GM19455 (cell line): ENCODE measurements around the gene BPIFA2.

ENCODE experiments used
- ATAC-seq: cut with Tn5 transposase; IDR thresholded peaks from one replicate; pipeline ENCODE4 v1.9.1; 2021; ENCODE audit not compliant: unreplicated experiment

Gene BPIFA2

DNA sequence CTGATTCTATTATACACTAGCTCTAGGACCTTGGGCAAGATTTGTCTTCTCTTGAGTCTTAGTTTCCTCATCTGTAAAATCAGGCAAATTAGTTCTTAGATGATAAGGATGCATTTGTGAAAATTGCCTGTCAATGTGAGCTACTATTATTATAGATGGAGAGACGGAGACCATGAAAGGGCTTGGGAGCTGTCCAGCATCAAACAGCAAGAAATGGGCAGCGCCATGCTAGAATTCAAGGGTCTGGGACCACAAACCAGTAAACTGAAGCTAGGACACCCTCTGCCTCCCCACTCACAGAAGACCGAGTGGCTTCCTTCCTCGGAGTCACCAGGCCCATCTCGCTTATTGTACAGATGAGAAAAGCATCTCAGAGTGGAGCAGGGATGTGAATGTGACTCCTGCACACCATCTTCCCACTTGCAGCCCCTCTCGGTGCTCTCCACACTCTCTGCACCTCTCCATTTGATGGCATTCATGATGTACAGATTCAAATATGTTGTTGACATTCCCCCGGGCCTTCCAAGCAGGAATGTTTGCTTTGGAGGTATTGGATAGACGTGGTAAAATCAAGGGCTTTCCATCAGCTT lies 25.0 kb downstream of the BPIFA2 start:
- ATAC-seq, result no peak

DNA sequence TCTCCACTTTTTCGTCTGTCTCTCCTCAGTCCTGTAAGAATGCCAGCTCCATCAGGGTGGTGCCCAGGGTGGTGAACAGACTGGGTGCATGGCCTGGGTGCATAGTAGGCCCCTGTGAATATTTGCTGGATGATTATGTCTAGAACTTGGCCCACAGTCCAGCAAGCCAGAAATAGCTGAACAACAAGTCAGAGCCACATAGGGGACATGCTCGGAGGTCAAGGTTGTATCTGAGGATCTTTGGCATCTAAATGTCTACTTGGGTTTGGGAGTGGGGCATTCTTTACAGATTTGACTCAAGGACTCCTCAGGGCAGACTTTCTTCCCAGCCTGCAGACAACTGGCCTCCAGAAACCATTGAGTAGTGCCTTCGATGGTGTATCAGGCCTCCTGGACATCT lies 31.1 kb downstream of the BPIFA2 start:
- ATAC-seq, result no peak

DNA sequence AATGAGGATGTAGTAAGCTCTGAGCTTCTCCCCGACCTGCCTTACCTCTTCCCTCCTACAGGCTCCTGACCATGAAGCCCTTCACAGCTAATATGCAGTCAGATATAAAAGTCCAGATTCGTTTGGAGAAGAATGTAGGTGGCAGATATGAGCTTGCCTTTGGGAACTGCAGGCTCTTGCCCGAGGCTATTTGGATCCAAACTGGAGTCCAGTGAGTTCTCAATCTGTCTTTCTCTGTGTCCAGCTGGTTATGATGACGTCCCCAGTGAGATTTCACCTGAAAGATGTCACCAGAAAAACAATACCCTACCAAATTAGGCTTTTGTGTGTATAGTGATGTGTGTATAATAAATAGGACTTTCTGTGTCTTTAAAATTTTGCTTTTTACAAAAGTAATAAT lies 34.5 kb downstream of the BPIFA2 start:
- no peak for ATAC-seq

DNA sequence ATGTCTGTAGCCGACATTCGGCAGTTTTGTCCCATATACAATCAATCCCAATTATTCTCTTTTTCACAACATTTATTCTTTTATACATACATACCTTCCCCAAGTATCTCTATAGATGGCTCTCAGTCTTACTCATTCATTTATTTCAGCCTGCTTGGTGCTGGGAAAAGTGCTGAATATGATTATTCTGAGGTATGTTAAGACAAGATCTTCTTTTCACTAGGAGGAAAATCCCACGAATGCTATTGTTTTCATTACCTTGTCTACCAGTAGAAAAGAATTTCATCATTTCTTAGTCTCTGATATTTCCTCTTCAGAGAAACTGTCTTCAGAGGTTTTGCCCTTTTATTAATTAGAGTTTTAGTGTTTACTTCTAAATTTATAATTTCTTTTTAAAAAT lies 35.5 kb downstream of the BPIFA2 start:
- ATAC-seq, result no peak

DNA sequence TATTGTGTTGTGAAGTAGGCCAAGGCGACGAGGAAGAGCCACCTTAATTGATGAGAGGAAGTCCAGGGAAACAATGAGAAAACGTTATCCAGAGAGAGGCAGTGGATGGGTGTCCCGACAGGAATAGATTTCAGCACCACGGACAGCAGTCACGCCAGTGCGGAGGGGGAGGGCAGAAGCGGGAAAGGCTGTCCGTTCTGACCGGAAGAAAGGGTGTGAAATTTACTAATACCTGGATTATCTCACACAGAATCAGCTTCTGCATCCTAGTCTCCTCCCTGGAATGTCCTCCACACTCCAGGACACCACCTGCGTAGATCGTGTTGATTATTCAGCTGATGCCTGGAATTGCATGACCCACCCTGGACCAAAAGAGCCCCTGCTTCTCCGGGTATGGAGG lies 41.8 kb downstream of the BPIFA2 start:
- ATAC-seq, result no peak

DNA sequence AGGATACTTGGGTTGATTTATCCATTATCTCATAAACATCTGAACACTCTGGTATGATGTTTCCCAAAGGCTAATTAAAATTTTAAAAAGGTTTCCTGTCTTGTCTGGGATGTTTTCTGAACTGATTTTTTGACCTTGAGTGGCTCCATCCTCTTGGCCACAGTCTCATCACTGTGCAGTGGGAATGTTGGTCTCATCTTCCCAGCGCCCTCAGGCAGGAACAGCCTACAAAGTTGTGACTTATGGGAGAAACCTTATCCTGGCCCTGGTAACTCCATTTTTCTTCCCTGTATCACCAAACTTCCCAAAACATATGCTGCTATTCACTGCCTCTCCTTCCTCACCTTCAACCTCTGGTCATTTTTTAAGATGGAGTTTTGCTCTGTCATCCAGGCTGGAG lies 42.4 kb downstream of the BPIFA2 start:
- no peak for ATAC-seq

DNA sequence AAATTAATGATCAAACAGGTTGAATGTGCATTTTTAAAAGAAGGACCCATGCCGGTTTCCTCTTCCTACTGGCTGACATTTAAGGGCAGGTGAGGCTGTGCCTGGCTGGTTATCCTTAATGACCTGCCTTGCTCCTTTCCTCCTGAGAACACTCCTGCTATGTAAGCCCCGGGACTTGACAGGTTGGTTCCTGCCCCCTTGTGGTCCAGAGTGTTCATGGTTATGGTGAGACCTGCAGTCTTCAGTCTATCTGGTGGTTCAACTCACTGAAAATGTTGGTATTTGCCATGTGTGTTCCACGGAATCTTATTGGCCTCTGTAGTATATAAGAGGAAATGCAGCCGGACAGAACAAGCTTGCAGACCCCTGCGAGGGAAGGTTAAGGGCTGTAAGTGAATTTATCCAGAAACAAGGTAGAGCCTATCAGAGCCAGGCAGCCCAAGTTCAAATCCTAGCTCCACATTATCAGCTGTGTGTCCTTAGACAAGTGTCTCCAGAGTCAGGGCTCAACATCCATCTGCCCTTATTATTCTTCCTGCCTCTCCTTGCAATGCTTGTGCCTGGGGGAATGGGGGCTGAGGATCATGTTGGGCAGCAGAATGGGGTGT lies 44.0 kb downstream of the BPIFA2 start:
- ATAC-seq, result no peak

DNA sequence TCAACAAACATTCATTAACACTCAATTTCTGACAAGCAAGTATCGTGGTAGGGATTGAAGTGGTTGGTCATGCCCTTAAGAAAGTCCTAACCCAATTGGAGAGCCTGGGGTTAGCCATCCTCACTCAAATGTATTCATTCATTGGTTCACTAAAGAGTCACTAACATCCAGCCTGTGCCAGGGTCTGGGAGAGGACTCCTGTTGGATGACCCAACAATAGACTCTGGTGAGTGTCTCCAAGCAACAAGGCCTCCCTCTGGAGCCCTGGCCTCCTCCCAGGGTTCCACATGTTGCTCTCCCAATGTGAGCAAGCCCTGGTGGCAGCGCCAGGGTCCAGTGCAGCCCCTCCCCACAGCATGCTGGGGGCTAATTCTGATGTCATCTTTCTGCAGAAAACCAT lies 49.1 kb downstream of the BPIFA2 start, which contains the start of gene BPIFA3:
Gene BPIFA3, plus strand, starts transcription at position 301 of the 400 bp plus-strand sequence. CDS start 185 bp downstream, outside the sequence.
- ATAC-seq, result no peak

DNA sequence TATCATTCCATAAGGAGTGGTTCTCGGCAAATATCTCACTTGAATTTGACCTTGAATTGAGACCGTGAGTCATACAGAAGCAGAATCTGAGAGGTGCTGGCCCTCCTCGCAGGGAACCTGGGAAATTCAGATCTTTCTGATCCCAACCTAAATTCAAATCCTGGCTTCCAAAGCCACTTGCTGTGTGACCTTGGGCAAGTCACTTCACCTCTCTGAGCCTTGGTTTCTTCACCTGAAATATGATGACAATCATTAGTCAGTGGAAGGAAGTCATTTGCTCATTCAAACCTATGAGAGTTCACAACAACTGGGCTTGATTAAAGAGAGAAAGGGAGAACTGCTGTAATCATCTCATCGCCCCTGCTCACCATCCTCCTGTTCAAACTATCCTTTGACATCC lies 56.4 kb downstream of the BPIFA2 start:
- no peak for ATAC-seq

DNA sequence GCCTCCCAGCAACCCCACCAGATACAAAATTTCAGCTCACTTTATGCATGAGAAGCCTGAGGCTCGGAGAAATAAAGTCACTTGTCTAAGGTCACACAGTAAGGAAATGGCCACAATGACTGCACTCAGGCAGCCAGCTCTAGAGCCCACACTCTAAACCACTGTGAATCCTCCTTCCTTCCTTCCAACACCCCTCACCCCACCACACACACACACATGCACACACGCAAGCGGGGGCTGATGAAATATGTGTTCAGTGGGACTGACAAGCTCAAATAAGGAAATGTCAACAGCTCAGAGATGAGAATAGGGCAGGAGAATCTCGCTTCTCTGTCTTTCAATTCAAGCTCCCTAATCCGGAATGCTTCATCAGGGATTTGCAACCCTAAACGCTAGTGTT lies 61.9 kb downstream of the BPIFA2 start:
- no peak for ATAC-seq
